HG03097 (cell line): ENCODE results near the gene PRSS2.

Experiments used
- ATAC-seq: cut with Tn5 transposase; IDR thresholded peaks from one replicate; pipeline ENCODE4 v1.9.1; 2021; ENCODE audit not compliant: unreplicated experiment, low FRiP score

PRSS2 gene

GRCh38 chr7:142819530-142819929 lies 48.8 kb downstream of the PRSS2 start:
- no peak for ATAC-seq

DNA sequence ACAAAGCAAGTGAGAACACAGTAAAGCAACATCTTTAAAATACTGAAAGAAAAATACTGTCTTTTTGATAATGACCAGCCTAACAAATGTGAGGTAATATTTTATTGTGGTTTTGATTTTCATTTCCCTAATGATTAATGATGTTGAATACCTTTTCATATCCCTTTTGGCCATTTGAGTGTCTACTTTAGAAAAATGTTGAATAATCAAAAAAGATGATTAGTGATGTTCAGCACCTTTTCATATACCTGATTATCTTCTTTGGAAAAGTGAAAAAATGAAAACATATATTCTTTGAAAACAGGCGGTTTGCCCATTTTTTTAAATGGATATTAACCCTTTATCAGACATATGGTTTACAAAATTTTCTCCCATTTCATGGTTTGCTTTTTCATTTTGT lies 51.9 kb downstream of the PRSS2 start:
- no peak for ATAC-seq
